Panc1 (cell line): ENCODE measurements around the gene TEAD4.

Experiments
- CTCF ChIP-seq: fragments of 450-650 bp; IDR thresholded peaks from 2 replicates; pipeline ENCODE4 v1.5.1; 2017; ENCODE audit warnings: mild to moderate bottlenecking
- POLR2AphosphoS5 ChIP-seq: IDR thresholded peaks from 2 replicates; pipeline ENCODE4 v1.6.1; 2012; ENCODE audit warnings: mild to moderate bottlenecking, low read depth, low read length, moderate library complexity
- SIN3A ChIP-seq: IDR thresholded peaks from 2 replicates; pipeline ENCODE4 v1.6.1; 2012; ENCODE audit warnings: low read depth, mild to moderate bottlenecking, low read length, moderate library complexity, borderline replicate concordance; ENCODE audit not compliant: insufficient read depth

GRCh38 chr12:3019005-3019680 is 59.9 kb downstream of the TEAD4 start:
- TF ChIP-seq CTCF (no peak), SIN3A (no peak), POLR2AphosphoS5 (no peak)
